M059J (cell line): ENCODE data around the gene LTB4R. TPM values are rescaled to one million over a fixed set of nuclear protein-coding genes. Genes with fewer than 3 reads are reported as not detected.
"Not testable (repeated sequence)": the region's sequence is repeated elsewhere in the genome, so short reads cannot be mapped to it uniquely, and the experiment has no call there.

ENCODE experiments used
- DNase-seq: peaks from one replicate; pipeline ENCODE4 v3.0.0-alpha.2; 2012; ENCODE audit warnings: low read depth
- total RNA-seq: library from RNA; depleted of rRNA; stranded (reverse); fragments of >200 nt; shearing (Covaris generic); gene quantifications from 2 replicates; pipeline ENCODE4 v1.2.3, GENCODE V29; 2014

LTB4R gene
- total RNA-seq, 1 experiment from 2014 or later: 1.9 TPM

GRCh38 chr14:24323341-24323740 lies 12.0 kb downstream of the LTB4R start:
- no peak for DNase-seq

DNA sequence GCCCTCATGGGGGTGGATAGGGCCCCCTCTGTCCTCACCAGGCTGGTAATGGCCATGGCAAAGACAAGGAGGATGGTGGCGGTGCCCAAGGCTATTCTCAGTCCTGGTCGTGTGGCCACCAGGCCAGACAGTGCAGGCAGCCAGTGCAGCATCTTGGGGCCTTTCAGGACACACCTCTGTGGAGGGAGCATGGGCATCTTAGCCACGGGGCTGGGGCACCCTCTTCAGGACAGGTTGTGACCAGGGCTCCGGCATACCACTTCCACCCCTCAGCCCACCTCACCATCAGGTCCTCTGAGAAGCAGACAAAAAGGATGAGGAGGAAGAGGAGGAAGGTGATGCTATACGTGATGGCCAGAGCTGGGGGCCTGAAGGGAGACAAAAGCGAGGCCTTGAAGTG lies 12.7 kb downstream of the LTB4R start:
- no peak for DNase-seq

DNA sequence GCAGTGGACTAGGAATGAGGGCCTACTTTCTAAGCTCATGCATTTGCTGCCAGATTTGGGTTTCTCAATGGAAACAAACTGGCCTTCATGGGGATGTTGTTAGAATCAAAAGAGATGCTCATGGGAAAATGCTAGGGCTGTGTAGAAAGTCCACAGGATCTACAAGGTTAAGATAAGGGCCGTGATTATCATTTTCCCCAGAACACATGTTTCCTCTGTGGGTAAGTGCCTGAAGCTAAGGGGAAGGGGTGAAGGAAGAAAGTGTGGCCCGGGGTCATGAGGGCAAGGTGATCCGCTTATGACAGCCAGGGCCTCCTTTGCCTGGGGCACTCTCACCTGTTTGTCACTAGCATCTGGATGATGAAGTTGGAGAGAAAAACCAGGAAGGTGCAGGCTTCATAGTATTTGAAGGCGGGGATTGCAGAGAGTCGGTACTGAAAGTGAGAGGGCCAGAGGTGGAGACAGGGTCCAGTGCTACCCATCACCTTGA lies 13.8 kb downstream of the LTB4R start:
- no peak for DNase-seq

- DNase-seq: no peak
Observed at GRCh38 chr14:24325963-24326362, 14.7 kb downstream of the LTB4R start.

- DNase-seq: no peak
Observed at GRCh38 chr14:24327303-24327702, 16.0 kb downstream of the LTB4R start.

- not testable (repeated sequence) for DNase-seq
Observed at GRCh38 chr14:24327914-24328313, 16.6 kb downstream of the LTB4R start.

- no peak for DNase-seq
Observed at GRCh38 chr14:24329073-24329663, 17.9 kb downstream of the LTB4R start.

GRCh38 chr14:24329736-24330135 lies 18.4 kb downstream of the LTB4R start:
- no peak for DNase-seq

DNA sequence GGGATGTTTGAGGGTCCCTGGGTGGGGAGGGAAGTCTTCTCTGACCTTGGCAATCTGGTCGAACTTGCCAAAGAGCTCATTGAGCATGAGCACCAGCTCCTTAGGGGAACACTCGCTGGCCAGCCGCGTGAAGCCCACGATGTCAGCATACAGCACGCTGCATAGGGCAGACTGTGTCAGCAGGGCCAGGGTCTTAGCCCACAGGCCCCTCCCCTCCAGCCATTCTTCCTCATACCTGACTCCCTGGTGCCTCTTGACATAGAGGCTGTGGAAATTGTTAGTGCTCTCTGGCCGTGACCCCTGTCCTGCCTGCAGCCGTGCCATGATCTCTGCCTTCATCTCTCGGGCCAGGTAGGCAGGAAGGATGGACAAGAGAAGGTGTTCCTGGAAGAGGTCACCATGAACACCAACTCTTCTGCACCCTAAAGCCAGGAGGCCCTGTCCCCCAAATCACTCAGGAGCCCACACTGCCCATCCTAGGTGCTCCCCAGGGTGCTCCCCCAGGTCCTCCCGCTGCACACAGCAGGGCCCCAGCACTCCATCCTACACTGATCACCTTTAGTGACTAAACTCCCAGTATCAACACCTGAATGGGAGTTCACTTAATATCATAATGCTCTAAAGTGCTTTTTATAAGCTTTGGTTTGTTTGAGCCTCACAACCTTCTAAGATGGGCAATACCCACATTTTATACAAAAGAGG lies 19.8 kb downstream of the LTB4R start:
- no peak for DNase-seq

DNA sequence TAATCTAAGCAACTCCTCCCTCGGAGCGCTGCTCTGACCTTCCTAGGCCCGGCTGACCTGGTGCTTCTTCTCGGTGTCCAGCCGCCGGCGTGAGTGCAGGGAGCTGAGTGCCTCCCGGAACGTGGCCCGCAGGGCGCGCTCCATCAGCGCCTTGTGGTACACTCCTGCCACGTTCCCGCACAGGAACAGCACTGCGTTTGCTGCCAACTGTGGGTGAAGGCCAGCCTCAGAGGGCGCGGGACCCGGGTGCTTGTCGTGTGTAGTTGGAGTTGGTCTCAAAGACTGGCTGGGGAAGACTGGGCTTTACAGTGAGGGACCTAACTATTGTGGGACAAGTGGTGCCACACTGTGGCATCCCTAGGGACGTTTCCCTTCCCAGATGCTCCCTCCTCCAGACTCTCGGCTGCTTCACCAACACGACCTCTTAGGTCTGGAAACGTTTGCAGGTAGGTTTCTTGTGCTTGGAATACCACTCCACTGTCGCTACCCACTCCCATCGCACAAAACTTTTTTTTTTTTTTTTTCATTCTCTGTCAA lies 20.5 kb downstream of the LTB4R start:
- DNase-seq: no peak

GRCh38 chr14:24332268-24332993 lies 21.1 kb downstream of the LTB4R start:
- peak; percentile 69 for DNase-seq

DNA sequence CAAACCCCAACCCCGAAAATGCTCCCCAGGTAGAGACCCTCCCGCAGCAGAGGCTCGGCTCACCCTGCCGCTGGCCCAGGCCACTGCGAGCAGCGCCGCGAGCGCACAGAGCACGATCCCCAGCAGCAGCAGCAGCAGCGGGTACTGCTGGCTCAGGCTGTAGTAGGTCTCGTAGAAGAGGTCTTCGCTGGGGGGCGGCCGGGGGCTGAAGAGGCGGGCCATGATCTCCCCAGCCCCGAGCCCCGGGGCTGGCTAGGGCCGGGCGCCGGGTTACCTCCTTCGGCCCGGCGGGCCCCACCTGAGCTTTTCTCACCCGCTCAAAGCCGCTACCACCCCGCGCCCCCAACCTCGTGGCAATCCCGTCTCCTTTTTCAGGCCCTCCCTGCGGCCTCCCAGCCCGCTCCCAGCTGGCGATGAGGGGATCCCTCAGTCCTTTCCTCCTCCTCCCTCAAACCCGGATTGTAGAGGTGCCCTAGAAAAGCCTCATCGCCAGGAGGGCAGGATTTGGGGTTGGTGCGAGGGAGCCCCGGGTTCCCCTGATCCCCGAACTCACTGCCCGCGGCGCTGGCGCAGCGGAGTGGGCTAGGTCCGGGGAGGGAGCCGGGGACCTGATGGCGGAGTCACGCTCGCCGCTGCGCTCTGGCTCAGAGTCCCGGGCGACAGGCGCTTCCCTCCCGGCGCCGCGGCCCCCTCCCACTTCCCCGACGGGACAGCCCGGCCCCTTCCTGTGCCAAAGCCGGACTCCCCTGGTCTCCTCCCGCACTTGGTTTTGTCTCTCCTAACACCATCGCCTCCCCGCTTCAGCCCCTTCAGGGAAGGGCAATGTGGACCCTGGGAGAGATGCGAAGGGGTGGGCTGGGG lies 23.4 kb downstream of the LTB4R start, which contains the start of gene ADCY4:
ADCY4 (minus strand) TSS at position 641 of the 861 bp plus-strand sequence; CDS start at position 222, 419 bp downstream.
- no peak for DNase-seq

DNA sequence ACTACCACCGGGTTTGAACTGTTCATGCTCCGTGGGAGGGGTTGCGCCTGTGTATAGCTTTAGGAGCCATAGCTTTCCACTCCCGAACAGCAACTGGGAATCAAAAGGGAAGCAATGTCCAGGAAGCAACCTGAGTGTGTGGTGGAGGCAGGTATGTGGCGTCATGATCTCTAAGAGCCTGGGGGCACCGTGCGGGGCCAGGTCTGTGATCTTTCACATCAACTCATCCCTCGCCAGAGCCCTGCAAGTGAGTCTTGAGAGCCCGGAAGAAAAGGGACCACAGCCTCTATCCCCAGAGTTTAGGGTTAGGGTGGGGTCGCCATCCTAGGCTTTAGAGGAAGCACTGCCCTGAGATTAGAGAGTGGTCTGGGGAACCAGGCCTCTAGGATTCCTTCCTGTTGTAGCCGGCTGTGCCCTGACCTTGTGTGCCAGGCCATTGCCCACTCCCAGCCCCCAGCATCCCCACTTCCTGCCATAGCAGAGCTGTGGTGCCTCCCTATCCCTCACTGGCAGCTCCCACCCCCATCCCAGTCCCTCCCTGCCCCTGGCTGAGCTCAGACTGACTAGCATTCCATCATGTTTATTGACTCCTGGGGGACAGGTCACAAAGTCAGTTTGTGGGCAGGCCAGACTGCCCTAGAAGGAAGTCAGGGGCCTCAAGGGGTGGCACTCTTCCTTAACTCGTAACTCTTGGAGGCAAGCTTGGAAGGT lies 24.3 kb downstream of the LTB4R start:
- no peak for DNase-seq

DNA sequence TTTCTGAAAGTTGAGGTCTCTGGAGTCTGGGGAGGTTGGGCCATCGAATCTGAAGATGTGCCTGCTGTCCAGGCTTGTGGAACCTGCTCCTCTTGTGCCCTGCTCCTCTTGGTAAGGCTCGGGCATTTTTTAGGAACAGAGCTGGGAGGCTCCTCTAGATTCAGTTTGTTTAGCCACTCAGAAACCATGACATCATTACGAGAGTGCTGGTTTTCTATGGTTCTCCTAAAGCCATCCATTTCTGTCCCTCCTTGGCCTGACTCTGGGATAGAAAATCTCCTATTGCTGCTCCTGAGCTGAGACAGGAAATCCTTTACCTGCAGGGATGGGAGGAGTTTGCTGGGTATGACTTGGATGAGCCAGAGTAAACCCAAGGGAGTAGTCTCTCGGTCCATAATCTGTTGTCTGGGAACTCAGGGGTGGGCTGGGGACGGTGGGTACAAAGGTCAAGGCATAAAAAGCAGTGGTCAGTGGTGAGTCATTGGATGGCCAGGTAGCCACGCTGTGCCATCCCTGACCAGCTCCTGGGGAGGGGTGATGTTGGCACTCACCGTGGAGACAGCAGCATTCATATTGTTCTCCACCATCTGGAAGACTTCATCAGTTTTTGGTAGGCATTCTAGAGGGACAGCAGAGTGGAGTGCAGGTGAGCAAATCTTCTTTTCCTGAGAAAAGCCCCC lies 26.0 kb downstream of the LTB4R start:
- DNase-seq: no peak

DNA sequence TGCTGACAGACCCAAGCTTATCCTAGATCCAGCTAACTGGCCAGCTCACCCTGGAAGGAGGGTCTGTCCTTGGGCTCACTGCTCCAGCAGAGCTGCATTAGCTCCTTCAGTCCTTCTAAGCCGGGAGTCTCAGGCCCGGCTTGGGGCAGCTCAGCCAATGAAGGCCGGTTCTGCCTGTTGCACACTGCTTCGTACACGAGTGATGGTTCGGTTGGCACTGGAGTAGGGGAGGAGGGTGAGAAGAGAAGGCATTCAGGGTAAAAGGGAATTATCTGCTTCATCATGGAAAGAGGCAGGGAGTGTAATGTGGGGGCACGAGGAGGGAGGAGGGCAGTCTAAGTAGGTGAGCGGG lies 26.5 kb downstream of the LTB4R start:
- DNase-seq: no peak

GRCh38 chr14:24338843-24339242 lies 27.5 kb downstream of the LTB4R start:
- no peak for DNase-seq

DNA sequence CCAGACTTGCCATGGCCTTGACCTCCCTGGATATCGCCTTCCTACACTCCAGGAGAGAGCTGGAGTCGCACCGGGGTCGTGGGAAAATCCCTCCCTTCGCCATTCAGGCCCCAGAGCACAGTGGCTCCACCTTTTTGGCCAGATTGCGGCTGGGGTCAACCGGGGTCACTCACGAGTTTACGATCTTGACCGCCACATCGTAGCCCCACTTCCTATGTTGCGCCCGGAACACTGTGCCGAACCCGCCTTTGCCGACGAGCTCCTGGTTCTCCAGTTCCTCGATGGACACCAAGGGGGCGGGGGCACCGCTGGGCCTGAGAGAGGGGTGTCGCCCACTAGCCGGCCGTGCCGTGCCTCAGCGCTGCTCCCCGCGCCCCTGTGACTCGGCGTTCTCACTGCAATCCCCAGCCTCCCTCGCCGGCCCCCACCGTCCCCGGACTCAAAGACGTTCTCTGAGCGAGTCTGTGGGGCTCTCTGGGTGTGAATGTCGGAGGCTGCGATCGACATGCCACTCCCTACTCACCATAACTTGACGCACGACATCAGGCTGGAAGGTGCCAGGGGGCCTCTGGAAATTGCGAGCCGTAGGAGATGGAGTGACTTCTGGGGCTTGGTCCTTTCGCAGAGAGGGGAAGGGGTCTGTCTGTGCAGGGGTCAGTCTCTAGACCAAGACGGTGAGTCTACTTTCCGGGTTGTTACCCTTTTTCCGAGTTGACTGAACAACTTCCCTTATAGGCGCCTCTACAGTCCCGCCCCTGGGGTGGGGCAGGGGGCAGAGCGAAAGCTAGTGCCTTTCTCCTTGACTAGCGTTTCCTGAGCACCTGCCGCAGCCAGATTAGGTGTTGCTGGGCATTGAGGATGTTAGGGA lies 28.2 kb downstream of the LTB4R start, which contains the start of gene RIPK3:
RIPK3 (minus strand) TSS at position 708 of the 868 bp plus-strand sequence; CDS start at position 543, 165 bp downstream.
- DNase-seq: no peak

DNA sequence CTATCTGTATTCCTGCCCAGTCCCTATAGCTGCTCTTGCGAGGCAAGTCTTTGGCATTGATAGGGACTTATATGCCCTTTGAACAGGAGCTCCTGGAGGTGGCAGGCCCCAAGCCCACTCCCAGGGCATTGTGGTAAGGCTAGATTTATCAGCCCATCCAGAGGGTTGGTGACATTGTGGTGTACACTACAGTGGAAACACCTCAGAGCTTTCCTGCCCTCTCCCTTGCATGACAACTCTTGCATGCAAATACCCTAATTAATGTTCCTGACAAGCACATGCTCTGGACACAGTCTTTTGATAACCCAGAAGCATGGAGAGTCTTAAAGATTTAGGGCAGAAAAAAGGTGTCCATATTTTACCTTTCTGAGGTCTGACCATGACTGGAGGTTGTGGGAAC lies 29.3 kb downstream of the LTB4R start:
- DNase-seq: no peak

DNA sequence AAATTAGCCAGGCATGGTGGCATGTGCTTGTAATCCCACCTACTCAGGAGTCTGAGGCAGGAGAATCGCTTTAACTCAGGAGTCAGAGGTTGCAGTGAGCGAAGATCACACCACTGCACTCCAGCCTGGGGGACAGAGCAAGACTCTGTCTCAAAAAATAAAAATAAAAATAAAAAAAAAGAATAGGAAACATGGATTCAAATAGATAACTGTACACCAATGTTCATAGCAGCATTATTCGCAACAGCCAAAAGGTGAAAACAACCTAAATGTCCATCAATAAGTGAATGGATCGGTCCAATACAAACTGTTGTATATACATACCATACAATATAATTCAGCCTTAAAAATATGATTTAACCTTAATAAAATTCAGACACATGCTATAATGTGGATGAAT lies 31.6 kb downstream of the LTB4R start:
- no peak for DNase-seq
